Activated gamma-delta T cell treated with Interleukin-2 at 50 U/mL for 16 hours (primary cell): ENCODE measurements around the gene MYBL2.
"Not testable (repeated sequence)": the region's sequence is repeated elsewhere in the genome, so short reads cannot be mapped to it uniquely, and the experiment has no call there.

ENCODE experiments used
- DNase-seq: peaks from one replicate; pipeline ENCODE4 v3.0.0-alpha.2; 2020

Gene MYBL2

DNA sequence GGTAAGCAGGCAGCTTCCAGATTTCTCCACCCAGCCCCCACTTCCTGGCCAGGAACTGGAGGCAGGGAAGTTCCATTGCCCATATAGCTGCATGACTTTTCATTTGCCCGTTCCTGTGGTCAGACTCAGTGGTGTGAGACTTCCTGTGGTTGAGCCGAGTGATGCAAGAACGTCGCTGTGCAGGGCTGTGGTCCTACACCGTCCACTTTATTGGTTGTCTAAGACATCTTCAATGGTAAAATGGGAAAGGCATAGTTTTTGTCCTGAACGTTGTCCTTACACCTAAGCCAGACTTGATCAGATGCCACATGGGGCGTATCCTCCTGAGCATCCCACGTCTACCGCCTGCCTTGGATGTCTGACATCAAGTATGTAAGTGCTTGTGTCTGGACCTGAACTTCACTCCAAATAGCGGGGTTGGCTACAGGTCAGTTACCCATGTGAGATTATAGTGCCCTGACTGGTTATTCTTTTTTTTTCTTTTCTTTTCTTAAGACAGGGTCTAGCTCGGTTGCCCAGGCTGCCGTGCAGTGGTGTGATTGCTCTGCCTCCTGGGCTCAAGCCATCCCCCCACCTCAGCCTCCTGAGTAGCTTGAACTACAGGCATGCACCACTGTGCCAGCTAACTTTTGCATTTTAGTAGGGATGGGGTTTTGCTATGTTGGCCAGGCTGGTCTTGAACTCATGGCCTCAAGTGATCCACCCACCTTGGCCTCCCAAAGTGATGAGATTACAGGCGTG, 85.8 kb downstream of the MYBL2 start:
- no peak for DNase-seq

DNA sequence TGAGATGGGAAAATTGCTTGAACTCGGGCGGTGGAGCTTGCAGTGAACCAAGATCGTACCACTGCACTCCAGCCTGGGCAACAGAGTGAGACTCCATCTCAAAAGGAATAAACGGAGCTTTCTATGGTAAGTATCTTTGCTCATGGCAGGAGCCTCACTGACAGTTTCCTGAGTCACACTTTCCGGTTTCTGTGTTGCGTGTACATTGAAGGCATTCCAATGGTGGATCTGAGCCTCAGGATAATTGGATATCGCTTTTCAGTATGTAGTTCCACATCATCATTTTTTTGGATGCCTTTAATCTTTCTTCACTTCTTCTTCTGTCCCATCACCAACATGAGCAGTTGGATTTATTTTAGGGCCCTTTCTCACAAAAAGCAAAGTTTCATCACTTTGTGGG, 88.5 kb downstream of the MYBL2 start:
- DNase-seq = no peak

DNA sequence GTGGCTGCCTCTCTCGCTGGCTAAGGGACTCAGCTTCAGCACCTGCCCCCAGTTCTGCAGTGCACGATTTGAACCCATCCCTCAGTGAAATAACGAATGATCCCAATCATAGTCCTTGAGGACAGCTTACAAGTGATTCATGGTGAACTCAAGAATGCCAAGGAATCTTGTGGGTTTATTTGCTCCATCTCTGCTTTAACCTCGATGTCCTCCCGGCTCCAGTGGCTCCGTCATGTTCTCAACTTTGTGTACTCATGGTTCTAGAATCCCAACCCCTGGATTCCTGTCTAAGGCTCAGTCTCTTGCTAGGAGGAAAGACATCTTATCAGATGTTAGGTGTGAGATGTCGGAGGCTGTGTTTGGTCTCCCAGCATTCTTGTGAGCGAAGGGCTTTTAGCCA, 88.9 kb downstream of the MYBL2 start:
- no peak for DNase-seq

DNA sequence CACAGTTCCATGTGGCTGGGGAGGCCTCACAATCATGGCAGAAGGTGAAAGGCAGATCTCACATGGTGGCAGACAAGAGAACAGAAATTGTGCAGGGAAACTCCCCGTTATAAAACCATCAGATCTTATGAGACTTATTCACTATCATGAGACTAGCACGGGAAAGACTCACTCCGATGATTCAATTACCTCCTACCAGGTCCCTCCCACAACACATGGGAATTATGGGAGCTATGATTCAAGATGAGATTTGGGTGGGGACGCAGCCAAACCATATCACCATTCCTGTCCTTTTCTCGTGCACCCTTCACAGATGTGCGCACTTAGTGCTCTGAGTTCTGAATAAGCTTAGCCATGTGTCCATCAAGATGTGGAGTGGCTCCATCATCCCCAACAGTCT, 91.0 kb downstream of the MYBL2 start:
- DNase-seq = not testable (repeated sequence)

DNA sequence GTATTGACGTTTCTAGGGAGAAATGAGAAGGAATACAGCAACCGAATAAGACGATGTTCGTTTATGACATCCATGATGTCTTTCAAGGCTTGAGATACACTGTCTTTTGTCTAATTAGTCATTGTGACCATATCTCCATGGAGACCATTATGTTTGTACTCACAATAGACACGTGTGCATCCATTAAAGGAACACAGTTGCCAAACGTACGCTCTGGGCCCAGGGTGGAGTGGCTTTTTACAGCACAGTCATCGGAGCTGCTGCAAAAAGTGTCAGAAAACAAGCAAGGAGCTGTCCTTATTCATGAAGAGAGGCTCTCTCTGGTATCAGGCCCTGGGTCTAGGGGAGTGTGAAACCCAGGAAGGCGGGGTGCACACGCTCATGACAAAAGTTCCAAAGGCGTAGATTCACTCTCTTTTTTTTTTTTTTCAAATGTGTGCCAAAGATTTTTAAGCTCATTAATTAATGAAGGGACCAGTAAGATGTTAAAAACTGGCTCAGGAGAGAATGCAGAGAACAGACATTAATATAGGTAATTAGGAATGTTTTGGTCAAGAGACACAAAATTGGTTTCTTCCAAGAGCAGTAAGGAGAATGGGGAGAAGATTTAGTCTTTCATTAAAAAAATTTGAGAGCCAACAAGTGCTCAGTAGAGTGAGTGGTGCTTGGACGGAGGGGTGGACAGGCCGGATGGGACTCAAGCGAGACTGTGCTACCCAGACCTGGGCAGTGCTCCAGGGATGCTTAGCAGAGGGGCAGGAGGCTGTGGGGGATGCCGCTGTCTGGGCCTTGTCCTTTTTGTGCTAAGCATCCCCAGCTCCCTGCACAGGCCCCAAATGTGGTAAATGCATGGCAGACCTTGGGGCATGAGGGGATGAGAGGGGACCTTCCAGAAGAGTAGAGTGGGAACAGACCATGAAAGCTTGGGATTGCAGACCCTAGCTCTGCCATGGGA, 94.7 kb downstream of the MYBL2 start:
- DNase-seq = no peak

DNA sequence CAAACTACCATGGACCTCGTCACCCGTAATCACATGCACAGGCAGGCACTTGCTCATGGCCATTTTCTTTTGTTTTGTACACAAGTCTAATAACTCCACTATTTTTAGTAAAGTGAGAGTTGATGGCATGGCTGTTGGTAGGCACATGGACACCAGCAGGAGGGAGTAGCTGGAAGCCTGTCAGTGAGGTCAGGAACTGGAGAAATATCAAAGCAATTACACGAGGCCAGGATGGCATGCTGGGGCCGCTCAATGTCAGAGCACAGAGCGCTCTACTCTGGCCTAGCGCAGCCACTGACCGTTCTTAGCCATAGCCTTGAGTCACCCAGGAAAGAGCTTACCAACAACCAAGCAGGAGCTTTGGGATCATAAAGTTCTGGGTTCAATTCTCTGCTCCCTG, 96.0 kb downstream of the MYBL2 start:
- DNase-seq = no peak

DNA sequence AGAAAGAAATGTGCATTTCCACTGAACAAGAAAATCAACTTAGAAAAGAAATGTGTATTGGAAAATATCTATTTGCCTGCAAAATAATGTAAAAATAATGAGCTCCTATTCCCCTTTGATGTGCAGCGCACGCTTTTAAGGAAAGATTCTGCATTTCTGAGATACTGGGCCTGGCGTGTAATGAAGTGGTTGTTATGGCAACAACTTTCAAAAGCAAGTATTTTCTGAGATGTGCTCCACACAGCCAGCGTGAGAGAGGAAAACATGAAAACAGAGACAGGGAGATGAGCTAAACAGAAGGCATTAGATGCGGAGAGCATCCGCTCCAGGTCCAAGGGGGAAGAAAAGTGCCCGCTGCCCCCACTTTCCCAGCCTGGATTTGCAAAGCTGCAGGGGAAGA, 99.0 kb downstream of the MYBL2 start:
- no peak for DNase-seq
